ENCODE measurements around the gene NRXN3.

- TF ChIP-seq GATA2 (IDR thresholded peaks at IDR 0.05; ENCODE audit: low read depth, low read length) (no peak), GATA3 (IDR thresholded peaks at IDR 0.05; ENCODE audit: low read depth, low read length) (no peak)
Observed at GRCh38 chr14:78611796-78612571, 441.8 kb downstream of the NRXN3 start.

Measured in SH-SY5Y (cell line).